ENCODE measurements around the gene SLC6A18.

SLC6A18 gene

GRCh38 chr5:1203968-1204692 is 21.1 kb upstream of the SLC6A18 start:
- DNase-seq: no peak

- no peak for DNase-seq
Observed at GRCh38 chr5:1204693-1205242, 20.4 kb upstream of the SLC6A18 start.

GRCh38 chr5:1205255-1206180 is 19.7 kb upstream of the SLC6A18 start:
- no peak for DNase-seq

GRCh38 chr5:1206521-1207412 is 18.4 kb upstream of the SLC6A18 start:
- DNase-seq: no peak

- DNase-seq: no peak
Observed at GRCh38 chr5:1207555-1207954, 17.6 kb upstream of the SLC6A18 start.

- no peak for DNase-seq
Observed at GRCh38 chr5:1208221-1208742, 16.9 kb upstream of the SLC6A18 start.

- no peak for DNase-seq
Observed at GRCh38 chr5:1208743-1209488, 16.3 kb upstream of the SLC6A18 start.

GRCh38 chr5:1209489-1209852 is 15.7 kb upstream of the SLC6A18 start:
- DNase-seq: no peak

- no peak for DNase-seq
Observed at GRCh38 chr5:1209896-1210776, 15.0 kb upstream of the SLC6A18 start.

- no peak for DNase-seq
Observed at GRCh38 chr5:1210832-1211251, 14.3 kb upstream of the SLC6A18 start.

- no peak for DNase-seq
Observed at GRCh38 chr5:1211701-1212100, 13.5 kb upstream of the SLC6A18 start.

- DNase-seq: no peak
Observed at GRCh38 chr5:1212271-1212670, 12.9 kb upstream of the SLC6A18 start.

GRCh38 chr5:1212881-1213280 is 12.3 kb upstream of the SLC6A18 start:
- no peak for DNase-seq

GRCh38 chr5:1213508-1214162 is 11.5 kb upstream of the SLC6A18 start:
- no peak for DNase-seq

- no peak for DNase-seq
Observed at GRCh38 chr5:1214163-1214935, 10.8 kb upstream of the SLC6A18 start.

GRCh38 chr5:1214936-1215220 is 10.3 kb upstream of the SLC6A18 start:
- no peak for DNase-seq

- no peak for DNase-seq
Observed at GRCh38 chr5:1215320-1216096, 9.7 kb upstream of the SLC6A18 start.

GRCh38 chr5:1216211-1216917 is 8.8 kb upstream of the SLC6A18 start:
- no peak for DNase-seq

Measured in KG1 (cell line).